K562 (cell line): Measurements from ENCODE around the gene PTPRM.

Source experiments
- BCL6 ChIP-seq: fragments of 250-450 bp; sonication (Bioruptor Pico); IDR thresholded peaks from 2 replicates; pipeline ENCODE4 v1.4.0; 2020
- FOS ChIP-seq: IDR thresholded peaks from 3 replicates; pipeline ENCODE4 v1.6.1; 2011; ENCODE audit not compliant: insufficient read length; ENCODE audit errors: extremely low read depth
- GABPA ChIP-seq: fragments of 200-800 bp; sonication (Bioruptor generic); conservative IDR thresholded peaks from 2 replicates; pipeline ENCODE4 v1.6.1; 2016; ENCODE audit warnings: low read depth, missing genetic modification characterization, missing compliant biosample characterization
- HNRNPK ChIP-seq: fragments of 200-400 bp; formaldehyde crosslinking; IDR thresholded peaks from one replicate; pipeline ENCODE4 v1.6.1; 2018; ENCODE audit warnings: mild to moderate bottlenecking, low read depth, low read length; ENCODE audit not compliant: poor library complexity, severe bottlenecking
- POLR2A ChIP-seq: fragments of 450-650 bp; conservative IDR thresholded peaks from 2 replicates; pipeline ENCODE4 v1.6.1; 2016
- ZNF696 ChIP-seq: fragments of 250-450 bp; sonication (Bioruptor Pico); conservative IDR thresholded peaks from 2 replicates; pipeline ENCODE4 v1.4.0; 2020; ENCODE audit warnings: mild to moderate bottlenecking, moderate library complexity
- TF ChIP-seq, protein P1 (sequence below), 3 experiments: IDR thresholded peaks in 2 of 3; conservative IDR thresholded peaks in 1 of 3; 2 replicates each; pipeline ENCODE4 v1.5.1; 2011 to 2012; ENCODE audit warnings: low read length in 3 of 3, mild to moderate bottlenecking in 3 of 3, control low read depth in 2 of 3, improper control_type of control experiment in 1 of 3, inconsistent platforms in 1 of 3, low read depth in 1 of 3, mixed read lengths in 1 of 3, moderate library complexity in 1 of 3; ENCODE audit not compliant: insufficient read depth in 2 of 3
- TF ChIP-seq, protein P2 (sequence below): fragments of 450-650 bp; IDR thresholded peaks from 2 replicates; pipeline ENCODE4 v1.6.1; 2018; ENCODE audit not compliant: partially characterized antibody
- TF ChIP-seq, protein P3 (sequence below): fragments of 450-650 bp; IDR thresholded peaks from 2 replicates; pipeline ENCODE4 v1.6.1; 2016
- TF ChIP-seq, protein P4 (sequence below): sonication (generic); formaldehyde crosslinking; IDR thresholded peaks from 2 replicates; pipeline ENCODE4 v1.8.1; 2023; ENCODE audit warnings: mild to moderate bottlenecking, missing genetic modification reagents
- TF ChIP-seq, protein P5 (sequence below): fragments of 250-450 bp; sonication (Bioruptor Pico); IDR thresholded peaks from 2 replicates; pipeline ENCODE4 v1.5.0; 2021; ENCODE audit warnings: mild to moderate bottlenecking, borderline replicate concordance

DNA sequence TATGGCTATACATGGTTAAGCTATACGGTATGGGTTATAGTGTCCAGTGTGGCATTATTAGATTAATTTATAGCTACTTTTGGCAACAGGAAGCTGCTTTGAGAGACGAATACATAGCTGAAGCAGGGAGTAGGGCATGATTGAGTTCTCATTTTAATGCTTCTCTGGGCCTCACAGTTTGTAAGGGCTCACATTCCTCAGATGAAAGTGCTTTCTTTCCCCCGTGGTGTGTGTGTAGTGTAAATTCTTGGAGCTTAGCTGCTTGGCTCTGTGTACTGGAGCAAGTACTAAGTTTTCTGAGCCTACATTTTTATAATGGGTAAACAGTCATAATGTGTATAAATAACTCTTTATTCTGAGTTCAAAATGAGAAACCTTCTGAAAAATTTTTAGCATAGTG, 173.7 kb downstream of the PTPRM start:
- TF ChIP-seq POLR2A (no peak), HNRNPK (no peak), GABPA (tag) (no peak), FOS (no peak), ZNF696 (CRISPR knock-in tag) (no peak), BCL6 (CRISPR knock-in tag) (no peak)
- TF ChIP-seq, protein P1, sequence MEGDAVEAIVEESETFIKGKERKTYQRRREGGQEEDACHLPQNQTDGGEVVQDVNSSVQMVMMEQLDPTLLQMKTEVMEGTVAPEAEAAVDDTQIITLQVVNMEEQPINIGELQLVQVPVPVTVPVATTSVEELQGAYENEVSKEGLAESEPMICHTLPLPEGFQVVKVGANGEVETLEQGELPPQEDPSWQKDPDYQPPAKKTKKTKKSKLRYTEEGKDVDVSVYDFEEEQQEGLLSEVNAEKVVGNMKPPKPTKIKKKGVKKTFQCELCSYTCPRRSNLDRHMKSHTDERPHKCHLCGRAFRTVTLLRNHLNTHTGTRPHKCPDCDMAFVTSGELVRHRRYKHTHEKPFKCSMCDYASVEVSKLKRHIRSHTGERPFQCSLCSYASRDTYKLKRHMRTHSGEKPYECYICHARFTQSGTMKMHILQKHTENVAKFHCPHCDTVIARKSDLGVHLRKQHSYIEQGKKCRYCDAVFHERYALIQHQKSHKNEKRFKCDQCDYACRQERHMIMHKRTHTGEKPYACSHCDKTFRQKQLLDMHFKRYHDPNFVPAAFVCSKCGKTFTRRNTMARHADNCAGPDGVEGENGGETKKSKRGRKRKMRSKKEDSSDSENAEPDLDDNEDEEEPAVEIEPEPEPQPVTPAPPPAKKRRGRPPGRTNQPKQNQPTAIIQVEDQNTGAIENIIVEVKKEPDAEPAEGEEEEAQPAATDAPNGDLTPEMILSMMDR (IDR thresholded peaks at IDR 0.05 in 2 of 3, conservative IDR thresholded peaks at IDR 0.05 in 1 of 3; ENCODE audit: insufficient read depth in 2 of 3, low read depth in 1 of 3, low read length in 3 of 3): no peak
- TF ChIP-seq, protein P2, sequence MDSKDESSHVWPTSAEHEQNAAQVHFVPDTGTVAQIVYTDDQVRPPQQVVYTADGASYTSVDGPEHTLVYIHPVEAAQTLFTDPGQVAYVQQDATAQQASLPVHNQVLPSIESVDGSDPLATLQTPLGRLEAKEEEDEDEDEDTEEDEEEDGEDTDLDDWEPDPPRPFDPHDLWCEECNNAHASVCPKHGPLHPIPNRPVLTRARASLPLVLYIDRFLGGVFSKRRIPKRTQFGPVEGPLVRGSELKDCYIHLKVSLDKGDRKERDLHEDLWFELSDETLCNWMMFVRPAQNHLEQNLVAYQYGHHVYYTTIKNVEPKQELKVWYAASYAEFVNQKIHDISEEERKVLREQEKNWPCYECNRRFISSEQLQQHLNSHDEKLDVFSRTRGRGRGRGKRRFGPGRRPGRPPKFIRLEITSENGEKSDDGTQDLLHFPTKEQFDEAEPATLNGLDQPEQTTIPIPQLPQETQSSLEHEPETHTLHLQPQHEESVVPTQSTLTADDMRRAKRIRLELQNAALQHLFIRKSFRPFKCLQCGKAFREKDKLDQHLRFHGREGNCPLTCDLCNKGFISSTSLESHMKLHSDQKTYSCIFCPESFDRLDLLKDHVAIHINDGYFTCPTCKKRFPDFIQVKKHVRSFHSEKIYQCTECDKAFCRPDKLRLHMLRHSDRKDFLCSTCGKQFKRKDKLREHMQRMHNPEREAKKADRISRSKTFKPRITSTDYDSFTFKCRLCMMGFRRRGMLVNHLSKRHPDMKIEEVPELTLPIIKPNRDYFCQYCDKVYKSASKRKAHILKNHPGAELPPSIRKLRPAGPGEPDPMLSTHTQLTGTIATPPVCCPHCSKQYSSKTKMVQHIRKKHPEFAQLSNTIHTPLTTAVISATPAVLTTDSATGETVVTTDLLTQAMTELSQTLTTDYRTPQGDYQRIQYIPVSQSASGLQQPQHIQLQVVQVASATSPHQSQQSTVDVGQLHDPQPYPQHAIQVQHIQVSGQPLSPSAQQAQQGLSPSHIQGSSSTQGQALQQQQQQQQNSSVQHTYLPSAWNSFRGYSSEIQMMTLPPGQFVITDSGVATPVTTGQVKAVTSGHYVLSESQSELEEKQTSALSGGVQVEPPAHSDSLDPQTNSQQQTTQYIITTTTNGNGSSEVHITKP: no peak
- TF ChIP-seq, protein P3, sequence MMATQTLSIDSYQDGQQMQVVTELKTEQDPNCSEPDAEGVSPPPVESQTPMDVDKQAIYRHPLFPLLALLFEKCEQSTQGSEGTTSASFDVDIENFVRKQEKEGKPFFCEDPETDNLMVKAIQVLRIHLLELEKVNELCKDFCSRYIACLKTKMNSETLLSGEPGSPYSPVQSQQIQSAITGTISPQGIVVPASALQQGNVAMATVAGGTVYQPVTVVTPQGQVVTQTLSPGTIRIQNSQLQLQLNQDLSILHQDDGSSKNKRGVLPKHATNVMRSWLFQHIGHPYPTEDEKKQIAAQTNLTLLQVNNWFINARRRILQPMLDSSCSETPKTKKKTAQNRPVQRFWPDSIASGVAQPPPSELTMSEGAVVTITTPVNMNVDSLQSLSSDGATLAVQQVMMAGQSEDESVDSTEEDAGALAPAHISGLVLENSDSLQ: no peak
- TF ChIP-seq, protein P4, sequence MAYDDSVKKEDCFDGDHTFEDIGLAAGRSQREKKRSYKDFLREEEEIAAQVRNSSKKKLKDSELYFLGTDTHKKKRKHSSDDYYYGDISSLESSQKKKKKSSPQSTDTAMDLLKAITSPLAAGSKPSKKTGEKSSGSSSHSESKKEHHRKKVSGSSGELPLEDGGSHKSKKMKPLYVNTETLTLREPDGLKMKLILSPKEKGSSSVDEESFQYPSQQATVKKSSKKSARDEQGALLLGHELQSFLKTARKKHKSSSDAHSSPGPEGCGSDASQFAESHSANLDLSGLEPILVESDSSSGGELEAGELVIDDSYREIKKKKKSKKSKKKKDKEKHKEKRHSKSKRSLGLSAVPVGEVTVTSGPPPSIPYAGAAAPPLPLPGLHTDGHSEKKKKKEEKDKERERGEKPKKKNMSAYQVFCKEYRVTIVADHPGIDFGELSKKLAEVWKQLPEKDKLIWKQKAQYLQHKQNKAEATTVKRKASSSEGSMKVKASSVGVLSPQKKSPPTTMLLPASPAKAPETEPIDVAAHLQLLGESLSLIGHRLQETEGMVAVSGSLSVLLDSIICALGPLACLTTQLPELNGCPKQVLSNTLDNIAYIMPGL (CRISPR knock-in tag): no peak
- TF ChIP-seq, protein P5, sequence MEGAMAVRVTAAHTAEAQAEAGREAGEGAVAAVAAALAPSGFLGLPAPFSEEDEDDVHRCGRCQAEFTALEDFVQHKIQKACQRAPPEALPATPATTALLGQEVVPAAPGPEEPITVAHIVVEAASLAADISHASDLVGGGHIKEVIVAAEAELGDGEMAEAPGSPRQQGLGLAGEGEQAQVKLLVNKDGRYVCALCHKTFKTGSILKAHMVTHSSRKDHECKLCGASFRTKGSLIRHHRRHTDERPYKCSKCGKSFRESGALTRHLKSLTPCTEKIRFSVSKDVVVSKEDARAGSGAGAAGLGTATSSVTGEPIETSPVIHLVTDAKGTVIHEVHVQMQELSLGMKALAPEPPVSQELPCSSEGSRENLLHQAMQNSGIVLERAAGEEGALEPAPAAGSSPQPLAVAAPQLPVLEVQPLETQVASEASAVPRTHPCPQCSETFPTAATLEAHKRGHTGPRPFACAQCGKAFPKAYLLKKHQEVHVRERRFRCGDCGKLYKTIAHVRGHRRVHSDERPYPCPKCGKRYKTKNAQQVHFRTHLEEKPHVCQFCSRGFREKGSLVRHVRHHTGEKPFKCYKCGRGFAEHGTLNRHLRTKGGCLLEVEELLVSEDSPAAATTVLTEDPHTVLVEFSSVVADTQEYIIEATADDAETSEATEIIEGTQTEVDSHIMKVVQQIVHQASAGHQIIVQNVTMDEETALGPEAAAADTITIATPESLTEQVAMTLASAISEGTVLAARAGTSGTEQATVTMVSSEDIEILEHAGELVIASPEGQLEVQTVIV (CRISPR knock-in tag): no peak
